Astrocyte of the cerebellum (primary cell): Measurements from ENCODE around the gene RETREG3.

ENCODE experiments used
- DNase-seq: peaks from one replicate; pipeline ENCODE4 v3.0.0-alpha.2; 2011; ENCODE audit warnings: low read depth
- H3K4me3 ChIP-seq: 2 replicates; pipeline ENCODE4 v1.5.1; 2011; ENCODE audit warnings: mild to moderate bottlenecking, low read depth, low read length, moderate library complexity
- in situ Hi-C: cut with HindIII; loops from 2 replicates; pipeline ENCODE4 v1.10.0; 2017; ENCODE audit warnings: low sequenced_read_pairs
- TF ChIP-seq, protein P1 (sequence below): IDR thresholded peaks from 2 replicates; pipeline ENCODE4 v1.5.1; 2012; ENCODE audit warnings: low read length, low read depth, moderate library complexity, mild to moderate bottlenecking; ENCODE audit errors: missing control alignments

RETREG3 gene

DNA sequence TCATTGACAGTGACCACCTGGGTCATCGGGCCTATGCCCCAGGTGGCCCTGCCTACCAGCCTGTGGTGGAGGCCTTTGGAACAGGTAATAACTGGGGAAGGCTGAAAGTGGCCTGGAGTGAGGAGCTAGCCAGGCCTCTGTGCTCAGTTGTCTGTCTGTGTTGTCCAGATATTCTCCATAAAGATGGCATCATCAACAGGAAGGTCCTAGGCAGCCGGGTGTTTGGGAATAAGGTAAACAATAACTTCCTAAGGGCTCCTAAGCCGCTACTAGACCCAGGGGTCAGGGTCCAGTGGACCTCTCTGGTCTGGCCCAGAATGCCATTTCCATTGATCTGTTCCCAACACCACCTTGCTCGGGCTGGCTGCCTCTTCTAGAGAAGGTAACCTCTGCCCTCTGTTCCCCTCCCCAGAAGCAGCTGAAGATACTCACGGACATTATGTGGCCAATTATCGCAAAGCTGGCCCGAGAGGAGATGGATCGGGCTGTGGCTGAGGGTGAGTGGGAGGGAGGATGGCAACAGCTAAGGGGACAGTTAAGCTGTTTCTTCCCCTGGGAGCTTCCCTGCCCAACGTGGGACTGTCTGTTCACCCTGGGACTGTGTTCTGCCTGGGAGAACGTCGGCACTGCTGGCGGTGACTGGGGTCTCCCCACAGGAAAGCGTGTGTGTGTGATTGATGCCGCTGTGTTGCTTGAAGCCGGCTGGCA lies 44.2 kb downstream of the RETREG3 start:
- TF ChIP-seq, protein P1, sequence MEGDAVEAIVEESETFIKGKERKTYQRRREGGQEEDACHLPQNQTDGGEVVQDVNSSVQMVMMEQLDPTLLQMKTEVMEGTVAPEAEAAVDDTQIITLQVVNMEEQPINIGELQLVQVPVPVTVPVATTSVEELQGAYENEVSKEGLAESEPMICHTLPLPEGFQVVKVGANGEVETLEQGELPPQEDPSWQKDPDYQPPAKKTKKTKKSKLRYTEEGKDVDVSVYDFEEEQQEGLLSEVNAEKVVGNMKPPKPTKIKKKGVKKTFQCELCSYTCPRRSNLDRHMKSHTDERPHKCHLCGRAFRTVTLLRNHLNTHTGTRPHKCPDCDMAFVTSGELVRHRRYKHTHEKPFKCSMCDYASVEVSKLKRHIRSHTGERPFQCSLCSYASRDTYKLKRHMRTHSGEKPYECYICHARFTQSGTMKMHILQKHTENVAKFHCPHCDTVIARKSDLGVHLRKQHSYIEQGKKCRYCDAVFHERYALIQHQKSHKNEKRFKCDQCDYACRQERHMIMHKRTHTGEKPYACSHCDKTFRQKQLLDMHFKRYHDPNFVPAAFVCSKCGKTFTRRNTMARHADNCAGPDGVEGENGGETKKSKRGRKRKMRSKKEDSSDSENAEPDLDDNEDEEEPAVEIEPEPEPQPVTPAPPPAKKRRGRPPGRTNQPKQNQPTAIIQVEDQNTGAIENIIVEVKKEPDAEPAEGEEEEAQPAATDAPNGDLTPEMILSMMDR: no peak
- in situ Hi-C loops: no loop called here
- no peak overlapping the region for H3K4me3 ChIP-seq
- no peak for DNase-seq

DNA sequence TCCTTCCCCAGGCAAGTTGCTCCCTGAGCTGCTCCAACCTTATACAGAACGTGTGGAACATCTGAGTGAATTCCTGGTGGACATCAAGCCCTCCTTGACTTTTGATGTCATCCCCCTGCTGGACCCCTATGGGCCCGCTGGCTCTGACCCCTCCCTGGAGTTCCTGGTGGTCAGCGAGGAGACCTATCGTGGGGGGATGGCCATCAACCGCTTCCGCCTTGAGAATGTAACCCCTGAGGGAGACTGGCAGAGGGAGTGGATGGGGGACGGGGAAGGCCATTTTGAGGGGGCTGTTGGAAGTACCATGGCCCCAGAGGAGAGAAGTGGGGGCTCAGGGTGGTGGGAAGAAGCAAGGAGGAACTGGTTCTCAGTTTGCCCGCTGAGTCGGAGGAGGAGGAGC lies 45.2 kb downstream of the RETREG3 start:
- in situ Hi-C loops: no loop called here
- H3K4me3 ChIP-seq: no peak overlapping the region
- TF ChIP-seq, protein P1: no peak
- DNase-seq: no peak

DNA sequence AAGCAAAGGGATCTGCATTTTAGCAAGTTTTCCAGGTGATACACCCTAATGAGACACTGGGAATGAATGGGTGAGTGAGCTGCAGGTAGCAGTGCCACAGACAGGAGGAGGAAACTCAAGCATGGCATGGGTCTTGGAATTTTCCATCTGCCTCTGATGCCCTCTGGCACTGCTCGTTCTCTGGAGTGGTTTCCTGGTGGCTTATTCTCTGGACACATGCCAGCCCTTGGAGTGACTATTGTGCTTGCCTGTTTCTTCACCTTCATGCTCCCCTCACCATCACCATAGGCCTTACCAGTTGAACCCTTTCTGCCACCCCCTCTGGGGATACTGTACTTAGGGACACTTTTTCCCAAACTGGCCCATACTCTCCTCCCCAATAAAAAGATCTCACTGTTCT lies 45.6 kb downstream of the RETREG3 start:
- TF ChIP-seq, protein P1: no peak
- in situ Hi-C loops: no loop called here
- H3K4me3 ChIP-seq: no peak overlapping the region
- DNase-seq: no peak

DNA sequence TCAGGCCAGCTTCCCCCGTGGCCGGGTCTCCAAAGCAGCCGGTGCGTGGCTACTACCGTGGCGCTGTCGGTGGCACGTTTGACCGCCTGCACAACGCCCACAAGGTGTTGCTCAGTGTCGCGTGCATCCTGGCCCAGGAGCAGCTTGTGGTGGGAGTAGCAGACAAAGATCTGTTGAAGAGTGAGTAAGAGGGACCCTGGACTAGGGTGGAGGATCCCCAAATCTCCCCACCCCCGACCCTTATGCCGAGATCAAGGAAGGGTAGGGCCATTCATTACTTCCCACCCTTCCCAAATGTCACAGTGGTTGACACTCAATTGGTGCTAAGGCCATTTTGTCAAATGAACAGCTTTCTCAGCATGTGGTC lies 46.0 kb downstream of the RETREG3 start:
- no peak for DNase-seq
- TF ChIP-seq, protein P1: no peak
- H3K4me3 ChIP-seq: peak overlapping the region; percentile 68
- in situ Hi-C loops: no loop called here

DNA sequence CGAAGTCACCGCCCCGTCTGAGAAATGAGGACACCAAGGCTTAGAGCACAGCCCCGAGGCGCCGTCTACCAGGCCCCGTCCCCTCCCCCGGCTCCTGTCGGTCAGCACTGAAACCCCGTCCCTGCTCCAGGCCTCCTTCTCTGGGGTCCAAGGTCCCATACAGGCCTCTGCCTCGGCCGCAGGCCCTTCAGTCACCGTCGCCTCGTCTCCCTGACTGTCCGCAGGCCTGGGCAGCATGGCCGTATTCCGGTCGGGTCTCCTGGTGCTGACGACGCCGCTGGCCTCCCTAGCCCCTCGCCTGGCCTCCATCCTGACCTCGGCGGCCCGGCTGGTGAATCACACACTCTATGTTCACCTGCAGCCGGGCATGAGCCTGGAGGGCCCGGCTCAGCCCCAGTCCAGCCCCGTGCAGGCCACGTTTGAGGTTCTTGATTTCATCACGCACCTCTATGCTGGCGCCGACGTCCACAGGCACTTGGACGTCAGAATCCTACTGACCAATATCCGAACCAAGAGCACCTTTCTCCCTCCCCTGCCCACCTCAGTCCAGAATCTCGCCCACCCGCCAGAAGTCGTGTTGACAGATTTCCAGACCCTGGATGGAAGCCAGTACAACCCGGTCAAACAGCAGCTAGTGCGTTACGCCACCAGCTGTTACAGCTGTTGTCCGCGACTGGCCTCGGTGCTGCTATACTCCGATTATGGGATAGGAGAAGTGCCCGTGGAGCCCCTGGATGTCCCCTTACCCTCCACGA lies 46.6 kb downstream of the RETREG3 start:
- peak overlapping the region; percentile 68 for H3K4me3 ChIP-seq
- in situ Hi-C loops: no loop called here
- no peak for DNase-seq
- TF ChIP-seq, protein P1: no peak

DNA sequence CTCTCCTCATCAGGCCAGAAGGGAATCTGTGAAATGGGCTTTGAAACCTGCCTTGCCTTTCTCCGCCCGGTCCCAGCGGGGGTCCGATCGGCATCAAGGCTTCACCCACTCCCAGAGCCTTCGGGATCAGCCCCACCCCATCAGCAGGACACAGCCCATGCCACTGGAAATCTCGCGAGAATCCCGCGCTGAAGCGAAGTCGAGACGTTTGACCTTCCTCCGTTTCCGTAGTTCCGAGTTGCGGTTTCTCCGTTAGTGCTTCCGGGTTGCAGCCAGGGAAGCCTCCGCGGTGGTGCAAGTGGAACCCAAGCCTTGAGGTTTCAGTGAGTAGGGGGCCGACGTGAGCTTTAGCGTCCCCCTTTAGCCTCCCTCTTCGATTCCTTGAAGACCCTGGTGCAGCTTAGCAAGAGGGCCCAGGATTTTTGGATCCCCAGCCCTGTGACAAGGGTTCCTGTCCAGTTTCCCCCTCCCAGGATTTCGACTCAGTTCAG lies 47.2 kb downstream of the RETREG3 start, which contains the start of gene COASY:
COASY (plus strand) TSS at position 252 of the 491 bp plus-strand sequence. CDS start 475 bp downstream, outside the sequence.
- H3K4me3 ChIP-seq: peak within 1 kb of the TSS; percentile 68
- in situ Hi-C loops: no loop called here
- DNase-seq: peak; percentile 94
- TF ChIP-seq, protein P1: no peak
